Glomerular visceral epithelial cell (primary cell): ENCODE measurements around the gene CGNL1.

ENCODE experiments used
- DNase-seq: peaks from one replicate; pipeline ENCODE4 v3.0.0-alpha.2; 2016; ENCODE audit errors: extremely low spot score

CGNL1 gene

DNA sequence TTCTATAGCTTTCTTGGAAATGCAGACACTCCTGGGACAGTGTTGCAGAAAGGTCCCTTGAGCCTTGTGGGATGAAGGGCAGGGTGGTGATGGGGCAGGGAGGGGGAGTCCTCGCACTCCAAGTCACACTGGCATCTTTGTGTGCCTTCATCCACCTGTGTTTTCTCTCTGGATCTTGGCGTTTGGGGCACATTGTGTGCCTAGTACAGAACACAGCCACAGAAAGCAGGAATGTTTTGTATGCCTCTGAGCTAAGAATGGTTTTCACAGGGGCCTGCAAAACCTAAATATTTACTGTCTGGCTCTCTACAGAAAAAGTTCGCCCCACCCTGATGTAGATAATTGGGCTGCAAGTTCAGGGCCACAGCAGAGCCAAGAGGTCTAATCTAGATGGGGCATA lies 221.1 kb downstream of the CGNL1 start:
- DNase-seq = no peak

- DNase-seq = no peak
Measured at GRCh38 chr15:57598346-57598745, 222.0 kb downstream of the CGNL1 start.

GRCh38 chr15:57599296-57599810 lies 223.0 kb downstream of the CGNL1 start:
- no peak for DNase-seq

- no peak for DNase-seq
Measured at GRCh38 chr15:57600197-57600596, 223.9 kb downstream of the CGNL1 start.
